NCI-H748 (cell line): ENCODE data around the gene MUC12.

Experiments
- DNase-seq: peaks from one replicate; lab custom pipeline; 2025; ENCODE audit not compliant: unreplicated experiment; lab: John Stamatoyannopoulos, UW

The MUC12 gene

DNA sequence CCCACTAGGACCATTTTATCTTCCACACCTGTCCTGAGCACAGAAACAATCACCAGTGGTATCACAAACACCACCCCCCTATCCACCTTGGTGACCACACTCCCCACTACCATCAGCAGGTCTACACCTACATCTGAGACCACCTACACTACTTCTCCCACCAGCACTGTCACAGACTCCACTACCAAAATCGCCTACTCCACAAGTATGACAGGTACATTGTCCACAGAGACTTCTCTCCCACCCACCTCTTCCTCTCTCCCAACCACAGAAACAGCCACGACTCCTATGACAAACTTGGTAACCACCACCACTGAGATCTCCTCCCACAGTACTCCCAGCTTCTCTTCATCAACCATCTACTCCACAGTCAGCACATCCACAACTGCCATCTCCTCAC is 16.7 kb upstream of the MUC12 start:
- no peak for DNase-seq

- DNase-seq: no peak
These were observed 11.4 kb upstream of the MUC12 start for GRCh38 chr7:100957832-100958421.

- no peak for DNase-seq
These were observed 9.5 kb upstream of the MUC12 start for GRCh38 chr7:100959894-100960293.

- DNase-seq: no peak
These were observed 6.8 kb upstream of the MUC12 start for GRCh38 chr7:100962537-100962936.

DNA sequence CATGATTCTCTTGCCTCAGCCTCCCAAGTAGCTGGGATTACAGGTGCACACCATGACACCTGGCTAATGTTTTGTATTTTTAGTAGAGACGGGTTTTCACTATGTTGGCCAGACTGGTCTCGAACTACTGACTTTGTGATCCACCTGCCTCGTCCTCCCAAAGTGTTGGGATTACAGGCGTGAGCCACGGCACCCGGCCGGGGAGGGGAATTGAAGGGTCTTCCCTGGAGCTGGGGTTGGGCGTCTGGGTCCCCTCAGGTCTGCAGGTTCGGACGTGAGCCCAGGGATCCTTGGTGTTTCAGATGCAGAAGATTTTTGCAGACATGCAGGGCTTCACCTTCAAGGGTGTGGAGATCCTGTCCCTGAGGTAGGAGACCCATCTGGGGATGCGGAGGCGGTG is 6.0 kb upstream of the MUC12 start:
- DNase-seq: no peak

DNA sequence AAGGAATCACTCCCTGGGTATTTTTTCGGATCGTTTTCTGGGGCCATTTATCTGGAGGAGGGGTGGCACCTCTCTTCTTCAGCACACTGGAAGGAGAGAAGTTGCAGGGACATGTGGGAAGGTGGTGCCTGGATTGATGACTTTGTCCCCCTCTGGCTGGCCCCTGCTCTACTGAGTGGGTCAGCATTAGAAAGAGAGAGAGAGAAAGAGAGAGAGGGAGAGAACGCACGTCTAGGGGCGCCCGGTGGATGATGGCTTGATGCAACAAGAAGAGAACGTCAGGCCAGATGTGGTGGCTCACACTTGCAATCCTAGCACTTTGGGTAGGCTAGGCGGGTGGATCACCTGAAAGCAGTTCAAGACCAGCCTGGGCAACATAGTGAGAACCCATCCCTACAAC is 5.5 kb upstream of the MUC12 start:
- no peak for DNase-seq

DNA sequence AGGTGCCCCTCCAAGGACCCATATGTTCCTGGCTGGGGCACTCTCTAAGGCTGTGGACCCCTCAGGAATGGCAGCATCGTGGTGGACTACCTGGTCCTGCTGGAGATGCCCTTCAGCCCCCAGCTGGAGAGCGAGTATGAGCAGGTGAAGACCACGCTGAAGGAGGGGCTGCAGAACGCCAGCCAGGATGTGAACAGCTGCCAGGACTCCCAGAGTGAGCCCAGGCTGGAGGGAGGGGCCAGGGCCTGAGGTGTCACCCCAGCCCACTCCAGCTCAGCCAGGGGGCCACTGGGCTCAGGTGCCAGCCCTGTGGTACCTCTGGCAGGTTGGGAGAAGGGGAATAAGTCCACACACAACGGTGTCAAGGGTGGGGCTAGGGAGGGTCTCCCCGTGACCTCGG is 4.7 kb upstream of the MUC12 start:
- DNase-seq: no peak

DNA sequence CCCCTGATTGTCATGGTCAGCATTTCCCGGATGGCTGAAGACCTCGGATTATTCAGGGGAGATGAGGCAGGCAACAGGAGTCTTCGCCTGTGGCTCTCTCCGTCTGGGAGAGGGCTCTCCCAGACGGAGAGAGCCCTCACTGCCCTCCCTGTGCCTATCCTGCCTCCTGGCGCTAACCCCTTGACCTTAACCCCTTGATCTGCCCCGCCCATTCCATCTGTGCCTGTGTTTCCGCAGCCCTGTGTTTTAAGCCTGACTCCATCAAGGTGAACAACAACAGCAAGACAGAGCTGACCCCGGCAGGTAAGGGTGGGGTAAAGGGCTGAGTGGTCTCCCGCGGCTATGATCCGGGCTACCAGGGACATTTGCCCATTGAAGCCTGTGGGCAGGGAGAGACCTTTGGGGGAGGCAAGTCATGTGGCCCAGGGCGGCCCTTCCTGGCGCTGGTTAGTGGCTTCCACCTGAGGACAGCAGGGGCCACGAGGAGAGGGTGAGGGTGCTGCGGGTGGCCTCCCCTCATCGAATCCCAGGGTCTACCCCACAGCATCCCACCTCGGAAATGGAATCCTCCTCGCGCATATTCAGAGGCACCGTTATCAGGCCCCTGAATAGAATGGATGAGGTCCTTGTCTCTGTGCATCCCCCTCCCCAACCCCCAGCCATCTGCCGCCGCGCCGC is 4.2 kb upstream of the MUC12 start:
- DNase-seq: no peak

DNA sequence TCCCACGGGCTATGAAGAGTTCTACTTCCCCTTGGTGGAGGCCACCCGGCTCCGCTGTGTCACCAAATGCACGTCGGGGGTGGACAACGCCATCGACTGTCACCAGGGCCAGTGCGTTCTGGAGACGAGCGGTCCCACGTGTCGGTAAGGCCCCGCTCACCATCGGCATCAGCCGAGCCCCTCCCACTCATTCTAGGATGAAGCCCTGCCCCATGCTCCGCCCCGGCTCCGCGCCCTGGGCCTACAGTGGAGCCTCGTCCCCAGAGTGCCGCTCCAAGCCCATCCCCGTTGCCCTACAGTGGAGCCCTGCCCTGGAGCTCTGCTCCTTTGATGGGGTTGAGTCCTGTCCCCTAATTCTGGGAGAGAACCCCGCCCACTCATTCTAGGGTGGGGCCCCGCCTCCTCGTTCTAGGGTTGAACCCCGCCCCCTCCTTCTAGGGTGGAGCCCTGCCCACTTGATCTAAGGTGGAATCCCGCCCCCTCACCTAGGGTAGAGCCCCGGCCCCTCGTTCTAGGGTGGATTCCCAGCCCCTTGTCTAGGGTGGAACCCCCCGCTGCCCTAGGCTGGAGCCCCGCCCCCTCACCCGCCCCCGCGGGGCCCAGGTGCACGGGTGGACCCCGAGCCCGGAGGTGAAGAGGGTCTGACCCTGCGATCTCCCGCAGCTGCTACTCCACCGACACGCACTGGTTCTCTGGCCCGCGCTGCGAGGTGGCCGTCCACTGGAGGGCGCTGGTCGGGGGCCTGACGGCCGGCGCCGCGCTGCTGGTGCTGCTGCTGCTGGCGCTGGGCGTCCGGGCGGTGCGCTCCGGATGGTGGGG is 3.4 kb upstream of the MUC12 start:
- DNase-seq: no peak

DNA sequence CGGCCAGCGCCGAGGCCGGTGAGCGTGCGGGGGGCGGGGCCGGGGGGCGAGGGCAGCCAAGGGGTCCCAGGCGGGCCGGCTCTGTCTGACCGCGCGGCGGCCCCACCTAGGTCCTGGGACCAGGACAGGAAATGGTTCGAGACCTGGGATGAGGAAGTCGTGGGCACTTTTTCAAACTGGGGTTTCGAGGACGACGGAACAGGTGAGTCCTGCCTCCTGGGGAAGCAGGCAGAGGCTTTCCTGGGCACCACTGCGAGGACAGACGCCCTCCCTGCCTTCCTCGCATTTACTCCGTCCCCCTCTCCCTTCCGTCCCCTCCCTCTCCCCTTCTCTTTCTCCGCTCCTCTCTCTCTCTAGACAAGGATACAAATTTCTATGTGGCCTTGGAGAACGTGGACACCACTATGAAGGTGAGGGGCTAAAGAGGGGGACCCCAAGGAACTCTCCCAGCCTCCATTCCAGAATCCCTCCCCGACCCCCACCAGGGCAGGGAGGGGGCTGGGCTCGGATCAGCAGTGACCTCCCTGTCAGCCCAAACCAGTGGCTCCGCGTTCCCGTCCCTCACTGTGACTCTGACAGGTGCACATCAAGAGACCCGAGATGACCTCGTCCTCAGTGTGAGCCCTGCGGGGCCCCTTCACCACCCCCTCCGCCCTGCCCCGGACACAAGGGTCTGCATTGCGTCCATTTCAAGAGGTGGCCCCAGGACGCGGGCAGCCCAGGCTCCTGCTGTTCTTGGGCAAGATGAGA is 2.6 kb upstream of the MUC12 start:
- no peak for DNase-seq

- no peak for DNase-seq
These were observed 2.0 kb upstream of the MUC12 start for GRCh38 chr7:100967292-100967863.

DNA sequence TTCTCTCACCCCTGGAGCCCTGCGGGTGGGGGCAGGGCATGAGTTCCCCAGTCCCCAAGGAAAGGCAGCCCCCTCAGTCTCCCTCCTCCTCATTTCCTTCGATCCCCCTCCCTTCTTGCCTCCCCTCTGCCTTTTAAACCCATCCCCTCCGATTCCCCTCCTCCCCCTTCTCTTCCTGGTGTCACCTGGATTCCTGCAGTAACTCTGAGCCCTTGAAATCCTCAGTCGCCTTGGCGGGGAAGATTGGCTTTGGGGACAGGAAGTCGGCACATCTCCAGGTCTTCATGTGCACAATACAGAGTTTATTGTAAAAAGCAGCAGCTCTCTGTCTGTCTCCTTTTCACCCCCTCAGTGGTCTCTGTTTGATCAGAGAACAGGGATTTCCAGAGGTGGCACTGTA is 1.3 kb upstream of the MUC12 start:
- no peak for DNase-seq

- DNase-seq: no peak
These were observed 715 bp upstream of the MUC12 start for GRCh38 chr7:100968650-100969049.

- DNase-seq: no peak
These were observed 2.0 kb downstream of the MUC12 start for GRCh38 chr7:100971111-100972001.

DNA sequence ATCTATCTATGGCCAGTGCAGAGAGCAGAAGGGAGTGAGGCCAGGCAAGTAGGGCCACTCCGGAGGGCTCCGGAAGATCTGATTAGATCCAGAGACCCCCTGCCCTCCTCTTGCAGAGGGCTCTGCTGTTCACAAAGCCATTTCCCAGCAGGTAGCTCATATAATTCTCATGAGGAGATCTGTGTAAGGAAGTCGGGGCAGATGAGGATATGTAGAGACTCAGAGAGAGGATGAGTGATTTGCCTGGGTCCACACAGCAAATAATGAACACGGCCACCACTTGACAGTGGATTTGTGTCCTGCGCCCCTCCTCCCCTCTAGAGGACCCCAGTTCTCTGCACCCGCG is 2.6 kb downstream of the MUC12 start:
- no peak for DNase-seq

DNA sequence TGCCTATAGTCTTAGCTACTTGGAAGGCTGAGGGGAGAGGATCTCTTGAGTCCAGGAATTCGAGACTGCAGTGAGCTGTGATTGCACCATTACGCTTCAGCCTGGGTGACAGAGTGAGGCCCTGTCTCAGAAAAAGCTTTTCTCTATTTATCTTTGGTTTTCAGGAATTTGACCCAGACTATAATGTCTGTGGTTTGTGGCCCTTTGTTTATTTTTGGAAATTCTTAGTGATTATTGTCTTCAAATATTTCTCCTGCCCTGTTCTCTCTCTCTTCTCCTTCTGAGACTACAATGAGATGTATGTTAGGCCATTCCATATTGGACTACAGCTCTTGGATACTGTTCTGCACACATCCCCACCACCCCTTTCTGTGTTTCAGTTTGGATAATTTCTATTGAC is 4.7 kb downstream of the MUC12 start:
- no peak for DNase-seq

GRCh38 chr7:100975371-100975821 is 6.0 kb downstream of the MUC12 start:
- DNase-seq: peak; percentile 54

DNA sequence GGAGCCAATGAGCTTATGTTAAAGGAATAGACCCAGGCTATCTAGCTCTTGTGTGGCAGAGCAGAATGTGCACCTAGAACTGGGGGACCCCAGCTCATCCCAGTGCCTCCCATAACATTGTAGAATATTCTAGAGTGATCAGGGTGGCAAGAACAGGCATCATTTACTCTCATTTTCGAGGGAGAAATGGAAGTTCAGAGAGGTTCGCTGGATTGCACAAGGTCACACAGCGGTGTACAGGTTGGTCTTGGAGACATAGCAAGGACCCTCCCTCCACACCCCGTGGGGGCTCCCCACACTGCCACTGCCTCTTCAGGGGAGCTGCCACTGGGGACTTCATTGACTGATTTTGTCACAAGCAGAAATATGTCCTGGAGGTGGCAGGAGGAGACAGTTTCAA is 8.9 kb downstream of the MUC12 start:
- no peak for DNase-seq

GRCh38 chr7:100983451-100984187 is 14.3 kb downstream of the MUC12 start:
- DNase-seq: no peak
